Loucy (cell line): ENCODE data around the gene JAKMIP3.
"Not testable (repeated sequence)": the region's sequence is repeated elsewhere in the genome, so short reads cannot be mapped to it uniquely, and the experiment has no call there.

Experiments used
- H2AFZ ChIP-seq: fragments of 200-600 bp; sonication (generic); 2 replicates; pipeline ENCODE4 v1.6.0; 2016; ENCODE audit warnings: antibody characterized with exemption, mild to moderate bottlenecking, low read length, moderate library complexity
- H3F3A ChIP-seq: fragments of 200-600 bp; 2 replicates; pipeline ENCODE4 v1.6.0; 2016; ENCODE audit warnings: antibody characterized with exemption, low read depth, mild to moderate bottlenecking
- H3K27me3 ChIP-seq: fragments of 200-600 bp; sonication (generic); 2 replicates; pipeline ENCODE4 v1.6.1; 2014; ENCODE audit warnings: low read length, mild to moderate bottlenecking; ENCODE audit not compliant: insufficient read depth, poor library complexity, severe bottlenecking
- H3K36me3 ChIP-seq: fragments of 200-600 bp; sonication (generic); 2 replicates; pipeline ENCODE4 v1.6.1; 2016; ENCODE audit warnings: low read length; ENCODE audit not compliant: insufficient read depth
- H3K4me1 ChIP-seq: fragments of 200-600 bp; sonication (generic); 2 replicates; pipeline ENCODE4 v1.5.1; 2014; ENCODE audit warnings: low read length, mild to moderate bottlenecking; ENCODE audit not compliant: insufficient read depth, poor library complexity, severe bottlenecking
- H3K4me2 ChIP-seq: fragments of 200-600 bp; sonication (generic); 2 replicates; pipeline ENCODE4 v1.6.0; 2014; ENCODE audit warnings: antibody characterized with exemption, low read length, low read depth, mild to moderate bottlenecking; ENCODE audit not compliant: poor library complexity, severe bottlenecking
- H3K4me3 ChIP-seq: fragments of 200-600 bp; sonication (generic); 2 replicates; pipeline ENCODE4 v1.5.1; 2014; ENCODE audit warnings: low read length, mild to moderate bottlenecking, mixed read lengths; ENCODE audit not compliant: poor library complexity, severe bottlenecking
- H3K79me2 ChIP-seq: fragments of 200-600 bp; sonication (generic); 2 replicates; pipeline ENCODE4 v1.6.1; 2014; ENCODE audit warnings: low read length; ENCODE audit not compliant: insufficient read depth
- H3K9ac ChIP-seq: fragments of 200-600 bp; sonication (generic); 2 replicates; pipeline ENCODE4 v1.6.0; 2014; ENCODE audit warnings: mild to moderate bottlenecking, low read depth, low read length, moderate library complexity; ENCODE audit not compliant: poor library complexity, severe bottlenecking
- H3K9me2 ChIP-seq: fragments of 200-600 bp; sonication (generic); replicated peaks from 2 replicates; pipeline ENCODE4 v1.6.1; 2016; ENCODE audit warnings: low read depth, low read length, mixed read lengths
- H3K9me3 ChIP-seq: fragments of 200-600 bp; sonication (generic); 2 replicates; pipeline ENCODE4 v1.6.1; 2014; ENCODE audit warnings: mild to moderate bottlenecking, antibody characterized with exemption, low read length, low read depth; ENCODE audit not compliant: insufficient read depth
- H4K20me1 ChIP-seq: fragments of 200-600 bp; sonication (generic); 2 replicates; pipeline ENCODE4 v1.6.0; 2014; ENCODE audit warnings: antibody characterized with exemption, low read length, mild to moderate bottlenecking; ENCODE audit not compliant: insufficient read depth, poor library complexity, severe bottlenecking
- EZH2phosphoT487 ChIP-seq: fragments of 200-600 bp; IDR thresholded peaks from 2 replicates; pipeline ENCODE4 v1.6.1; 2018; ENCODE audit warnings: antibody characterized with exemption, mild to moderate bottlenecking, moderate library complexity, borderline replicate concordance
- TF ChIP-seq, protein P1 (sequence below): fragments of 200-600 bp; sonication (generic); conservative IDR thresholded peaks from 2 replicates; pipeline ENCODE4 v1.5.1; 2014; ENCODE audit warnings: mild to moderate bottlenecking, antibody characterized with exemption, low read length

The JAKMIP3 gene

DNA sequence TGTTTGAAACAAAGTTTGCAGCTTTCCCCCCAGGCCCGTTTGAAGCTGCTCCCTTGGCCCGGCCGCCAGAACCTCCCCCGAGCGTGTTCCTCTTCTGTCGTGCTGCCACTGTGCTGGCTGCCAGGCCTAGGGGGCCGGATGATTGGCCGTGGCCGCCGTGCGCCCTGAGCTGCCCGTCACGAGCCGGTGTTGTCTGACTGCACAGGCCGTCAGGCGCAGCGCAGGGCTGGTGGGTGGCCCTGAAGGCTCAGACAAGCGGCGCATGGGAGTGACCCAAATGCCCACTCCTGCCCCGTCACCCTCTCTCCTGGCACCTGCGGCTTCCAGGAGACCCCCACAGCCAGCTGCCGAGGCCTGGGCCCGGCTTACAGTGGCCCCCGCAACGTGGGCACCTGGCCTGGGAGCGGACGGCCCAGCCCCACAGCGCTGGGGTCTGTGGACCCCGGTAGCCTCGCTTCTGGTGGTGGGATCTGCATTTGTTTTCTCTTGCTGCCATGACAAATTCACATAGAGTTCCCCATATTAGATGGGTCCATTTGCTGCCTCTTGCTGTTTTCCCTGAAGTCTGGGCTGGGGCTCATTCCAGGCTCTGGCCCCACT is 13.1 kb downstream of the JAKMIP3 start:
- H3K9me3 ChIP-seq = no peaks in the 10 kb centered on the region; the same call in 1 of the 2 replicates
- H3K9ac ChIP-seq = no peak overlapping the region
- H3K4me3 ChIP-seq = no peak overlapping the region
- no peaks in the 10 kb centered on the region for H3K27me3 ChIP-seq
- H3K9me2 ChIP-seq = no peaks in the 10 kb centered on the region
- no peaks in the 10 kb centered on the region for H3F3A ChIP-seq
- no peaks in the 10 kb centered on the region for H3K4me1 ChIP-seq
- H3K4me2 ChIP-seq = no peak overlapping the region
- no peaks in the 10 kb centered on the region for H3K79me2 ChIP-seq
- no peaks in the 10 kb centered on the region for H4K20me1 ChIP-seq
- TF ChIP-seq, protein P1, sequence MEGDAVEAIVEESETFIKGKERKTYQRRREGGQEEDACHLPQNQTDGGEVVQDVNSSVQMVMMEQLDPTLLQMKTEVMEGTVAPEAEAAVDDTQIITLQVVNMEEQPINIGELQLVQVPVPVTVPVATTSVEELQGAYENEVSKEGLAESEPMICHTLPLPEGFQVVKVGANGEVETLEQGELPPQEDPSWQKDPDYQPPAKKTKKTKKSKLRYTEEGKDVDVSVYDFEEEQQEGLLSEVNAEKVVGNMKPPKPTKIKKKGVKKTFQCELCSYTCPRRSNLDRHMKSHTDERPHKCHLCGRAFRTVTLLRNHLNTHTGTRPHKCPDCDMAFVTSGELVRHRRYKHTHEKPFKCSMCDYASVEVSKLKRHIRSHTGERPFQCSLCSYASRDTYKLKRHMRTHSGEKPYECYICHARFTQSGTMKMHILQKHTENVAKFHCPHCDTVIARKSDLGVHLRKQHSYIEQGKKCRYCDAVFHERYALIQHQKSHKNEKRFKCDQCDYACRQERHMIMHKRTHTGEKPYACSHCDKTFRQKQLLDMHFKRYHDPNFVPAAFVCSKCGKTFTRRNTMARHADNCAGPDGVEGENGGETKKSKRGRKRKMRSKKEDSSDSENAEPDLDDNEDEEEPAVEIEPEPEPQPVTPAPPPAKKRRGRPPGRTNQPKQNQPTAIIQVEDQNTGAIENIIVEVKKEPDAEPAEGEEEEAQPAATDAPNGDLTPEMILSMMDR = no peak
- no peak for TF ChIP-seq EZH2phosphoT487
- no peaks in the 10 kb centered on the region for H3K36me3 ChIP-seq
- no peak overlapping the region for H2AFZ ChIP-seq

DNA sequence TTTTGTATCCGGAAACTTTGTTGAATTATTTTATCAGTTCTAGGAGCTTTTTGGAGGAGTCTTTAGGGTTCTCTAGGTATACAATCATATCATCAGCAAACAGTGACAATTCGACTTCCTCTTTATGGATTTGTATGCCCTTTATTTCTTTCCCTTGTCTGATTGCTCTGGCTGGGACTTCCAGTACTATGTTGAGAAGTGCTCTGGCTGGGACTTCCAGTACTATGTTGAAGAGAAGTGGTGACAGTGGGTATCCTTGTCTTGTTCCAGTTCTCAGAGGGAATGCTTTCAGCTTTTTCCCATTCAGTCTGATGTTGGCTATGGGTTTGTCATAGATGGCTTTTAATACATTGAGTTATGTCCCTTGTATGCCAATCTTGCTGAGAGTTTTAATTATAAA is 18.6 kb downstream of the JAKMIP3 start:
- not testable (repeated sequence) for H3K27me3 ChIP-seq, H3K79me2 ChIP-seq, H2AFZ ChIP-seq, H4K20me1 ChIP-seq, H3K36me3 ChIP-seq, H3K4me1 ChIP-seq, H3K9ac ChIP-seq, H3K9me2 ChIP-seq, H3F3A ChIP-seq, H3K4me3 ChIP-seq, H3K4me2 ChIP-seq, H3K9me3 ChIP-seq

DNA sequence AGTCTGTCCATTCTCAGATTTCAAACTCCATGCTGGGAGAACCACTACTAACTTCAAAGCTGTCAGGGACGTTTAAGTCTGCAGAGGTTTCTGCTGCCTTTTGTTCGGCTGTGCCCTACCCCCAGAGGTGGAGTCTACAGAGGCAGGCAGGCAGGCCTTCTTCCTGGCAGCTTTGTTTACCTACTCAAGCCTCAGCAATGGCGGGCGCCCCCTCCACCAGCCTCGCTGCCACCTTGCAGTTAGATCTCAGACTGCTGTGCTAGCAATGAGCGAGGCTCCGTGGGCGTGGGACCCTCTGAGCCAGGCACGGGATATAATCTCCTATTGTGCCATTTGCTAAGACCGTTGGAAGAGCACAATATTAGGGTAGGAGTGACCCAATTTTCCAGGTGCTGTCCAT is 27.5 kb downstream of the JAKMIP3 start:
- peaks cover 13% of the 10 kb centered on the region for H3K4me1 ChIP-seq
- not testable (repeated sequence) for H3K27me3 ChIP-seq, H3K9ac ChIP-seq, H2AFZ ChIP-seq, H3K4me3 ChIP-seq, H3K4me2 ChIP-seq, H3K79me2 ChIP-seq, H3K9me2 ChIP-seq, H4K20me1 ChIP-seq, H3F3A ChIP-seq, H3K36me3 ChIP-seq
- H3K9me3 ChIP-seq = peaks cover 13% of the 10 kb centered on the region; the same call in 1 of the 2 replicates

DNA sequence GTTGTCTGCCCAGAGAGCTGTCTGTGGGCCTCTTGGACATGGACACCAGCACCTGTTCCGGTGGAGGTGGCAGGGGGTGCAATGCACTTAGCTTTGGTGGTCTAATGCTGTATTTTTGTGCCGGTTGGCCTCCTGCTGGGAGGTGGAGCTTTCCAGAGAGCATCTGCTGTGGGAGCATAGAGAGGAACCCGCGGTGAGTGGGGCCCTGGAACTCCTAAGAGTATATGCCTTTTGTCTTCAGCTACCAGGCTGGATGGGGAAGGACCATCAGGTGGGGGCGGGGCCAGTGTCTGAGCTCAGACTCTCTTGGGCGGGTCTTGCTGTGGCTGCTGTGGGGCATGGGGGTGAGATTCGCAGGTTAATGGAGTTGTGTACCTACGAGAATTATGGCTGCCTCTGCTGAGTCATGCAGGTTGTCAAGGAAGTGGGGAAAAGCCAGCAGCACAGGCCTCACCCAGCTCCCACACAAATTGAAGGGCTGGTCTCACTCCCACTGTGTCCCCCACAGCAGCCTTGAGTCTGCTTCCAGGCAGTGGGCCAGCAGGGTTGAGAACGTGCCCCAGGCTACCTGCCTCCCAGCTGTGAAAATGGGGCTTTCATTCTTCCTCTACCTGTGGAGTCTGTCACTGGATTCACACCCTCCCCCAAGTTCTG is 29.0 kb downstream of the JAKMIP3 start:
- H3K36me3 ChIP-seq = no peaks in the 10 kb centered on the region
- no peaks in the 10 kb centered on the region for H3F3A ChIP-seq
- no peak overlapping the region for H3K4me3 ChIP-seq
- peaks cover 13% of the 10 kb centered on the region; the same call in 1 of the 2 replicates for H3K9me3 ChIP-seq
- no peaks in the 10 kb centered on the region for H4K20me1 ChIP-seq
- TF ChIP-seq, protein P1 = no peak
- no peak overlapping the region for H3K9ac ChIP-seq
- H2AFZ ChIP-seq = no peak overlapping the region
- H3K79me2 ChIP-seq = no peaks in the 10 kb centered on the region
- H3K9me2 ChIP-seq = no peaks in the 10 kb centered on the region
- H3K4me2 ChIP-seq = no peak overlapping the region
- H3K27me3 ChIP-seq = peaks cover 9% of the 10 kb centered on the region
- H3K4me1 ChIP-seq = peaks cover 13% of the 10 kb centered on the region
